ENCODE results near the gene NPR2. TPM values are rescaled to one million over a fixed set of nuclear protein-coding genes. Genes with fewer than 3 reads are reported as not detected.

The NPR2 gene
- total RNA-seq, 4 donors from 2014 or later, result 22.0 to 35.9 (median 29.7) TPM

DNA sequence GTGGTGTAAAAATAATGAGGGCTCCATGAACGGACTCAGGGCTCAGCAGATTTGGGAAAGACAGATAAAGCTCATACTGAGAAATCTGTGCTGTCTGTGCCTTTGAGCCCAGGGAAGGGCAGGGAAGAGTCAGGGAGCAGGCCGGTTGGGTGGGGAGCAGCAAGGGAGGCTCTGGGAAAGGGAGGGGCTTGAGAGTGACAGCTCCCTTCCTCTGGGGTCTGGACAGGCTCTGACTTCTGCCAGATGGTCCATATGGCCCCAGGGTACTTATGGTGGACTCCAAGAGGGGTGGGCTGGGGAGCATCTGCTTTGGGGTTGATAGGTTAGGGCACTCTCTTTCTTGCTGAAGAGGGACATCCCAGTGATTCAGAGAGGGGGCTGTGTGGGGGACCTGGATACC lies 2.1 kb downstream of the NPR2 start:
- H3K36me3 ChIP-seq, result no peaks in the 10 kb centered on the region
- no peaks in the 10 kb centered on the region for H3K9me3 ChIP-seq
- H3K27ac ChIP-seq (replicated peaks in 1 of 4), result peak overlapping the region; percentile 41 to 91 (median 70)
- no peaks in the 10 kb centered on the region for H3K27me3 ChIP-seq
- DNase-seq (ENCODE audit: extremely low spot score), result no peak
- TF ChIP-seq POLR2A (IDR thresholded peaks at IDR 0.05; ENCODE audit: low read depth) (no peak), EP300 (IDR thresholded peaks at IDR 0.05) (no peak), POLR2AphosphoS5 (IDR thresholded peaks at IDR 0.05) (no peak)
- TF ChIP-seq, protein P1, sequence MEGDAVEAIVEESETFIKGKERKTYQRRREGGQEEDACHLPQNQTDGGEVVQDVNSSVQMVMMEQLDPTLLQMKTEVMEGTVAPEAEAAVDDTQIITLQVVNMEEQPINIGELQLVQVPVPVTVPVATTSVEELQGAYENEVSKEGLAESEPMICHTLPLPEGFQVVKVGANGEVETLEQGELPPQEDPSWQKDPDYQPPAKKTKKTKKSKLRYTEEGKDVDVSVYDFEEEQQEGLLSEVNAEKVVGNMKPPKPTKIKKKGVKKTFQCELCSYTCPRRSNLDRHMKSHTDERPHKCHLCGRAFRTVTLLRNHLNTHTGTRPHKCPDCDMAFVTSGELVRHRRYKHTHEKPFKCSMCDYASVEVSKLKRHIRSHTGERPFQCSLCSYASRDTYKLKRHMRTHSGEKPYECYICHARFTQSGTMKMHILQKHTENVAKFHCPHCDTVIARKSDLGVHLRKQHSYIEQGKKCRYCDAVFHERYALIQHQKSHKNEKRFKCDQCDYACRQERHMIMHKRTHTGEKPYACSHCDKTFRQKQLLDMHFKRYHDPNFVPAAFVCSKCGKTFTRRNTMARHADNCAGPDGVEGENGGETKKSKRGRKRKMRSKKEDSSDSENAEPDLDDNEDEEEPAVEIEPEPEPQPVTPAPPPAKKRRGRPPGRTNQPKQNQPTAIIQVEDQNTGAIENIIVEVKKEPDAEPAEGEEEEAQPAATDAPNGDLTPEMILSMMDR (IDR thresholded peaks at IDR 0.05), result no peak
- intact Hi-C loops (cut with DNase I), result no loop called here
- peaks cover 28 to 64% (median 57%) of the 10 kb centered on the region in 4 donors for H3K4me1 ChIP-seq
- H3K4me3 ChIP-seq, result peak overlapping the region; percentile 68 to 82 (median 68)
- 43% methylated on average over 2 of the region's 2 CpGs for WGBS

DNA sequence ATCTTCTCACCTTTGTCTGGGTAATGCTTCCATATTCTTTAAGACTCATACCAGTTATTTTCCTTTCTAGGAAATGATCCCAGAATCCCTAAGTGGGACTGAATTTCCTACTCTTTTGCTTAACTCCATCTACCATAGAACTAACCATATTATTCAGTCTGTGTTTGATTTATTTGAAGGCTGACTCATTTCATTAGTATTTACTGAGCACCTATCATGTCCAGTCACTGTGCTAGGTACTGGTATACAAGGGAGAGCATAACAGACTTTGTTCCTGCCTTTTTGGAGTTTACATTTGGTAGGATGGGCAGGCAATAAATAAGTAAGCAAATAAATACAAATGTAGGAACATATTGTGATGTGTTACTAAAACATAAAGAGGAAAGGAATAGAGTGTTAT lies 4.3 kb downstream of the NPR2 start:
- H3K27ac ChIP-seq (replicated peaks in 1 of 4), result no peak overlapping the region
- intact Hi-C loops (cut with DNase I), result no loop called here

DNA sequence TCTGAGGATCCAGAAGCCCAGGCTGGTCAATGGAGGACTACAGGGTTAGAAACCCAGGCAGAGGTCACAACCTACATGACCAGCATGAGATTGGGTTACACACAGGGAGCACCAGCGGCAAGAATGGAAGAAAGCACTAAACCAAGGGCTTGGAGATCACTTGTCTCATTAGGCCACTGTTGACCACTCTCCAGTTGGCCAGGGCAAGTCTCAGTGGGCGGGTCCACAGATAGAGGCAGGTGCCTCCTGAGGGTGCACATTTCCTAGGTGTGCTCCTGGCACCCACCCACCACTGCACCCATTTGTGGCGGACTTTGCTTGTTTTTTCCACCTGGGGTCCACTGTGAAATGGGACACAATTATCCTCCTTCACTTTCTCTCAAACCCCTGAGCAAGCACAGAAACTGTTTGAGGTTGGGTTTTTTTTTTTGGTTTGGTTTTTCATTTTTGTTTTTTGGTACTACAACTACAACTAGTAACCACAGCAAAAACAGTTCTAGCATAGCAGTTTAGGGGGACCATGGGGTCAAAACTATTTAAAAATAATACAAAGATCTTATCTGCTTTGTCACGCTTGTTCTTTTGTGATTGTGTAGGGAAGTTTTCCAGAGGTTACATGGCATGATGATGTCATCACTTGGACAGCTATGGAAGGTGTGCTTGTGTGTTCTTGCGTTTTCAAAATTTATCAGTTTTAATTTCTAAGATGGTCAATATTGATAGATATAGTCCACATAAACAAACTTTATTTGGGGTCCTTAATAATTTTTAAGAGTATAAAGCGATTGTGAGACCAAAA lies 6.1 kb downstream of the NPR2 start:
- 92% methylated on average over 6 of the region's 6 CpGs for WGBS
- Histone ChIP-seq H3K4me3 (no peak overlapping the region), H3K27me3 (no peaks in the 10 kb centered on the region), H3K36me3 (peaks cover 11 to 37% (median 30%) of the 10 kb centered on the region in 4 donors), H3K27ac (replicated peaks in 1 of 4) (no peak overlapping the region), H3K9me3 (no peaks in the 10 kb centered on the region), H3K4me1 (peaks cover 16 to 42% (median 35%) of the 10 kb centered on the region in 4 donors)
- TF ChIP-seq POLR2AphosphoS5 (IDR thresholded peaks at IDR 0.05), result no peak
- TF ChIP-seq, protein P1 (IDR thresholded peaks at IDR 0.05), result no peak
- TF ChIP-seq POLR2A (IDR thresholded peaks at IDR 0.05; ENCODE audit: low read depth), result no peak
- TF ChIP-seq EP300 (IDR thresholded peaks at IDR 0.05), result no peak
- intact Hi-C loops (cut with DNase I), result no loop called here
- DNase-seq (ENCODE audit: extremely low spot score), result no peak

More for the DNA sequence above, 4.3 kb downstream of the NPR2 start:
- DNase-seq (ENCODE audit: extremely low spot score), result no peak
- no peak overlapping the region for H3K4me3 ChIP-seq
- no peaks in the 10 kb centered on the region for H3K9me3 ChIP-seq
- peaks cover 26 to 57% (median 51%) of the 10 kb centered on the region in 4 donors for H3K4me1 ChIP-seq
- H3K27me3 ChIP-seq, result no peaks in the 10 kb centered on the region
- H3K36me3 ChIP-seq, result peaks cover 3 to 19% (median 12%) of the 10 kb centered on the region in 4 donors
- no peak for TF ChIP-seq POLR2AphosphoS5 (IDR thresholded peaks at IDR 0.05)
- TF ChIP-seq EP300 (IDR thresholded peaks at IDR 0.05), result no peak
- no peak for TF ChIP-seq POLR2A (IDR thresholded peaks at IDR 0.05; ENCODE audit: low read depth)
- TF ChIP-seq, protein P1 (IDR thresholded peaks at IDR 0.05), result no peak

DNA sequence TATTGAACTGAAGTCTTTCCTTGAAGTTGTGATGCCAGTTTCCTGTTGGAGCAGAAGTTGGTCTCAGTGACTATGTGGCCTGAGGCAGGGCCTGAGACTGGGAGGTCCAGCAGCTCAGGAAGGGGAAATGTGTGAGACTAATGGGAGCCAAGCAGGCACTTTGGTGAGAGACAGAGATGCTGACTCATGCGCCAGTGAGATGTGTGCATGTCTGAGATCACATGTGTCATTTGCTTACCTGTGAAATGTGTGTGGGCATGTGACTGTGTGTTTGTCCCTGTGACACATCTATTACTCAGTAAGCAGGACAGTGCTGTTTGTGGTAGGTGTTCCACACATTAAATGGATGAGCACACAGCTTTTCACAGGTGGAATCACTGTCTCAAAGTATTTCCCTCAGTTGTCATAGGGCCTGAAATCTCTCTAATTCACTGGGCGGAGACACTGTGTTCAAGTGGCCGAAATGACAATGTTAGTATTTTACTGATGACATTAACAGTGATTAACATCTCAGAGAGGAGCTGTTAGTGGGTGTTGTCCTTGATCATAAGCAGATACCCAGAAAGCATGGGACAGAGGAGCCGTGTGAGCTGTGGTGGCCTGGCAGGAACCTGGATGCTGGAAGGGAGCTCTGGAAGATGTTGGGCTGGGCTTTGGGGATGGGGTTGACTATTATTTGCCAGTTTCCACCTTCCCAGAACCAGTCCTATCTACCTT lies 7.4 kb downstream of the NPR2 start:
- Histone ChIP-seq H3K9me3 (no peaks in the 10 kb centered on the region), H3K27ac (replicated peaks in 1 of 4) (no peak overlapping the region), H3K36me3 (peaks cover 15 to 48% (median 37%) of the 10 kb centered on the region in 4 donors), H3K27me3 (no peaks in the 10 kb centered on the region), H3K4me1 (peaks cover 3 to 29% (median 22%) of the 10 kb centered on the region in 4 donors), H3K4me3 (no peak overlapping the region)
- TF ChIP-seq POLR2AphosphoS5 (IDR thresholded peaks at IDR 0.05), result no peak
- TF ChIP-seq, protein P1 (IDR thresholded peaks at IDR 0.05), result no peak
- TF ChIP-seq EP300 (IDR thresholded peaks at IDR 0.05), result no peak
- no peak for DNase-seq (ENCODE audit: extremely low spot score)
- 90% methylated on average over 4 of the region's 4 CpGs for WGBS
- intact Hi-C loops (cut with DNase I), result no loop called here
